Fibroblast of peridontal ligament (primary cell): ENCODE data around the gene PHTF2.
A peak's percentile ranks its signal among the peaks of the same experiment; 100 is the strongest.

ENCODE experiments used
- DNase-seq: peaks from one replicate; pipeline ENCODE4 v3.0.0-alpha.2; 2010; ENCODE audit errors: extremely low read depth

Gene PHTF2

GRCh38 chr7:77923419-77923818, 124.8 kb downstream of the PHTF2 start:
- DNase-seq, result no peak

DNA sequence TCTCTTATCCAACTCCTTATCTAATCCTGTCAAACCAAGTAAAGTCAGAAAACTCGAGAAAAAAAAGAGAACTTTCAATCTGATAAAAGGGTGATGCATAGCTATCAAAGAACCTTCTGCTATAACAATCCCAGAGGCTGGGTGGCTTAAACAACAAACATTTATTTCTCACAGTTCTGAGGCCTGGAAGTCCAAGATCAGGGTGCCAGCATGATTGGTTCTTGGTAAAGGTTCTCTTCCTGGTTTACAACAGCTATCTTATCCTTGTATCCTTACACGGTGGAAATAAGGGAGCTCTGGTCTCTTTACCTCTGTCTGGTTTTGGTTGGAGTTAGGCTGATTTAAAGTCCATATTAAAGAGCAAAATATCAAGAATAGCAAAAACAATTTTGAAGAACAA, 131.9 kb downstream of the PHTF2 start:
- no peak for DNase-seq

- DNase-seq, result no peak
Measured at GRCh38 chr7:77931841-77932240, 133.3 kb downstream of the PHTF2 start.

DNA sequence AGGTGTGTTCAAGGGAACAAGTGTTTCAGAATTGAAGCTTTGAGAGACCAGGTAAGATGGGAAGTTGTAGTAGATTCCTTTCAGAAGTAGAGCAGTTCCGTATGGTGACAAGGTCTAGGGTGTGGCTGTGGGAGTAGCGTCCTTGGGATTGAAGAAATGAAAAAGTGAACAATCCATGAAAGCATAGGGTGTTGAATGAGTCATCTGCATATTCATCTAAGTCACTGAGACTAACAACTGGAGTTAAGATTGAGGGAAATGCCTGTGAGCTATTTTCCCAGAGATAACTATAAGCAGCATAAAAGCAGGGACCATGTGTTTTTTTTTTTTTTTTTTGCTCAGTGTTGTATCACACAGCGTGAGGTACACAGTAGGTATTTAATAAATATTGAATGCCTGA, 134.8 kb downstream of the PHTF2 start:
- DNase-seq, result peak; percentile 41

DNA sequence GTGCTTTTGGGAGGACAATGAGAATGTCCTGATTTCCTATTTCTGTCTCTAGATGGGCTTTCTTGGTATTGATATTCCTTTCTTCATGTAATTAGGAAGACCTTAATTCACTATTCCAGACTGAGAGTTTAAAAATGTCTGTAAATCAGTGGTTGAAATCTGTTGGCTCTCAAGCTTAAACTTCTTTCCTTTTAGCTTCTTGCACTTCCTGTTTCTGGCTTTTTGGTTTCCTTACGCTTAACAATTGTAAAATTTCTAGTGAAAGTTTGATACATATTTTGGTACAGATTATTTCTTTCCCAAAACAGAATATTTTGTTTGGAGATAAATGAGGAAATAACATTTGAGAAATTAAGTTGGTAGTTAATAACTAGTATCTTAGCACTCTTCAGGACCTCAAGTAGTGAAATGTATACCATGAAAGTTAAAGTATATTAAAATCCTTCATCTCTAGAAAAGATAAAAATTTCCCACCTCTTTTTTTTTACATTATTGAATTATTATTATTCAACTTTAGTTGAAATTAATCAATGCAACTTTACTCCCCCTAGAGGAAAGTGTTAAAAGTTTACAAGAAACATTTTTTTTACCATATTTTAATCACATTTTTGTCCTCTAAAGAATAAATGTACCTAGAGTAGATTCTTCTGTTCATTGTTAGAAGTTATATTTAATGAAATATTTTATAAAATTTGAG, 137.2 kb downstream of the PHTF2 start:
- peak; percentile 37 for DNase-seq

- DNase-seq, result peak; percentile 68
Measured at GRCh38 chr7:77940647-77941046, 142.1 kb downstream of the PHTF2 start.

GRCh38 chr7:77942431-77942830, 143.9 kb downstream of the PHTF2 start:
- DNase-seq, result no peak

DNA sequence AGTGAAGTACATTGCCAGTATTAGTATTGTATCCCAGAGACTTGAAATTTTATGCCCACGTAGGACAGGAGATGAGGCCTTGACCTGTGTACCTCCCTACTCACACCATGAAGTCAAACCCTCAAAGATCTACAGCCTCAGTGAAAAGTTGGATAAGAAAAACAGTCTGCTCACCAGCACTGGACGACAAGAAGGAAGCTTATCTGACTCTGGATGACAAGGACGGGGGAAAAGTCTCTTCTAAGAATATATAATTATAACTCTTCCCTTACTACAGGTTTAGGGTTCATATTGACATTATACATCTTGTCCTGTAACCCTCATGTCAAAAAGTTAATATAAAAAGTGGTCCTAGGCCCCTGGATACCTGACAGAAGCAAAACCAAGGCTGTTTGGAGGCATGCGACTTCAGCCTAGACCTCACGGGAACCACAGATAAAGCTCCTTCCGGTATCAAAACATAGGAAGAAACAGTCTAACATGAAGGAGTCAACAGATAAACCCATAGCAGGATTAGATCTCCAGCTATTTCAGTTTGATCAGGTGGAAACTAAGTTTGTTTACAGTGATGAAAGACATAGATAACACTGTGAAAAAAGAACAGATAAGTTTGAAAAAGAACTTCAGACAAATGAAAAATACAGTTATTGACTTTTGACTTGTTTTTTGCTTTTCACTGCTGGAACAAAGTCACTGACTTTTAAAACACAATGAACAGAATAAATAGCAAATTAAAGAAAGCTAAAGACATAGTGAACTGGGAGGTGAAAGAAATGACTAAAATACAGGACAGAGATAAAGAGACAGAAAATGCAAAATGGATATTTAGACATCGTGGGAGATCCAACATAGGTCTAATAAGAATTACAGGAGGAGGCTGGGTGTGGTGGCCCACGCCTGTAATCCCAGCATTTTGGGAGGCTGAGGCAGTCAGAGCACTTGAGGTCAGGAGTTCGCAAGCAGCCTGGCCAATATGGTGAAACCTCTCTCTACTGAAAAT, 145.9 kb downstream of the PHTF2 start:
- no peak for DNase-seq

DNA sequence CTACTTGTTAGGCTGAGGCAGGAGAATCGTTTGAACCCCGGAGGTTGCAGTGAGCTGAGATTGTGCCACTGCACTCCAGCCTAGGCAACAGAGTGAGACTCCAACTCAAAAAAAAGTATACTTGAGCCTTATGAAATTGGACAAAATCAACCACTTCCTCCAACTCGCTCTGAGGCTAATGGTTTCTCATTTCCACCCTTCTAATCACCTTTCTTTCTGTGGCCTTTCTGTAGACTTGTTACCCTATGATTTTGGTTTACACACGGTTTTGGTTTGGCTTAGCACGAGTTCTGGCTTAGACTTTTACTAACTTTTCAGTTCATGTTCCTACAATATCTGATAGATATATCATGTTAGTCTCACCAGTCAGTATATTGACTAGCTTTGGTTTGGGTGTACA, 152.0 kb downstream of the PHTF2 start:
- no peak for DNase-seq

DNA sequence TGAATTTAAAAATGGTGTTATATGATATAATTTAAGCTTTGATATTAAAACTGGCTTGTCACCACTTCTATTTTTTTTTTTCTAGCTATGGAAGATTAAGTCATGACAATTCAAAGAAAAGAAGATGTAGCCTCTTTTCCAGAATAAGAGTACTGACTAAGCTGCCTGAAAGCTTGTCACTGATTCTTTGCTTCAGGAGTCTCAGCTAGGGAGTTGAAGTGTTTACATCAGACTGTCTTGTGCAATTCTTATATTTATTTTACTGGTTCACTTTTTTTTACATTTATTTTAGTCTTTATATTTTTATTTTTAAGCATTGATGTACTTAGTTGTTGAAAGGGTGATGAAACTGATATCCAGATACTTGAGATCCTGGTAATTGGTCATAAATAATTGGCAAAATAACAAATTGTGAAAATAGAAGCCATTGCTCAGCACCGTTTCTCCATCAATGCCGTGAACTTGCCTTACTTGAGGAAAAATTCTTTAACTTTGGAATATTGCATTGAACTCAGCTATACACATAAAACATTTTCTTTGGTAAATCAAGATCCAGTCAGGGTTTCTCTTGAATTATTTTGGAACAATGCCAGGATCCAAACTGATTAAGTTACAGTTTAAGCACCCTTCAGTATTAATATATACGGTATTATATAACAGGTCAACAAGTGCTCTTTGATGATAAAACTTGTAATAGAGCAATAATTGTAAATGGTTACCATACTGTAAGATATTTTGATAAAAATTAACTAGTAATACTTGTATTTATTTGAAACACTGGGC, 156.4 kb downstream of the PHTF2 start:
- peak; percentile 58 for DNase-seq

DNA sequence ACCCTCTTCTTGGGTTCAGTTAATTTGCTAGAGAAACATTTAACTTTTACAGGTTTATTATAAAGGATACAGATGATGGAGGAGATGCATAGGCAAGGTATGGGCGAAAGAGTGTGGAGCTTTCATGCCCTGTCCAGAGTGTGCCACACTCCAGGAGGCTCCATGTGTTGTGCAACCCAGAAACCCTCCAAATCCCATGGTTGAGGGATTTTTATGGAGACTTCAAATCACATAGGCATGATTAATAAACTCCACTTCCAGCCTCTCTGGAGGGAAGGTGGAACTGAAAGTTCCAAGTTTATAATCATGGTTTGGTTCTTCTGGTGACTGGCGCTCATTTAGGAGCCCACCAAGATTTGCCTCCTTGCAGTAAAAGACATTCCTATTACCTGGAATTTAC, 159.9 kb downstream of the PHTF2 start:
- DNase-seq, result no peak

DNA sequence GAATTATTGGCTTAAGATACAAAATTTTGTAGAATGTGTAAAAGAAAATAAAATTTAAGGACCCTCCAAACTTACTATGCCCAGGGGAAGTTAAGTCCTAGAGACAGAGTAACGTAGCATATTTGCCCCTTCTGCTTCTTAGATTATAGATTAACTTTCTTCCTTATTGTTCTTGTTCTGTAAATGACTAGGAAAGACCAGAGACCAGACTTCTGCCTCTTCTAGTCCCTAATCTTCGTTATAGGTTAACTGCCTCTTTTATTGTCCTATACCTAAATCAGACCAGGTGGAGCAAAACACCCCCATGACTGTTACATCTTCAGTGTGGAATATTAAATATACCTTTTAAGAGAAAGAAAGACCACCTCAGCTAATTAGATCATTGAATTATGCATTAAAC, 160.5 kb downstream of the PHTF2 start:
- DNase-seq, result no peak

DNA sequence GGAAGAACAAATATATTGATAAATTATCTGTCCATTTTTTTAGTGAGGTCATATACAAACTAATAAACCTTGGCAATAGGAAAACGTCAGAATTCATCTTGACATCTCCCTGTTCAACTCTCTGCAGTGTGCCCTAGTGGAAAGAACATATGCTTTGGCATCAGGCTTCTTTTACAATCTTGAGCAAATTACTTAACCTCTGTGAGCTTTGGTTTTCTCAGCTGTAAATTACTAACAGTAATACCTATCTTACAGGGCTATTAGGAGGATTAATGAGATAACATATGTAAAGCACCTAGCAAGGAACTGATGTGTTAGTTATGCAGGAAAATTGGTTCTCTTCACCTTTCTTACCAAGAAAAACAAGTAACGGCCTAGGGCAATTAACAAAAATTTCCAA, 161.8 kb downstream of the PHTF2 start:
- DNase-seq, result no peak

DNA sequence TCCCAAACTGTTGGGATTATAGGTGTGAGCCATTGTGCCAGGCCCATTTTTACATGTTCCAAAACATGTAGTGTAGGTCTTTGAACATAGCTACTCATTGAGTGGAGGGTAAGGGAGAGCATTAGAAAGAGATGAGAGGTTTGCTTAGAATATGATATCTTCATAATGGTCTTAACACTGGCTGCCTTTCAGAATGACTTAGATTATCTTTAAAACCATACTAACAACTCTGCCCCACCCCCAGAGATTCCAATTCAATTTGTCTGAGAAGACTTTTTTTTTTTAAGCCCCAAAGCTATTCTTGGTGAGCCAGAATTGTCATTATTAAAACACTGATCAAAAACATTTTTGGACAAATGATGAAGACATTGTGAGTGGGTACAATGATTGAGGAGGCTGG, 168.9 kb downstream of the PHTF2 start:
- no peak for DNase-seq

DNA sequence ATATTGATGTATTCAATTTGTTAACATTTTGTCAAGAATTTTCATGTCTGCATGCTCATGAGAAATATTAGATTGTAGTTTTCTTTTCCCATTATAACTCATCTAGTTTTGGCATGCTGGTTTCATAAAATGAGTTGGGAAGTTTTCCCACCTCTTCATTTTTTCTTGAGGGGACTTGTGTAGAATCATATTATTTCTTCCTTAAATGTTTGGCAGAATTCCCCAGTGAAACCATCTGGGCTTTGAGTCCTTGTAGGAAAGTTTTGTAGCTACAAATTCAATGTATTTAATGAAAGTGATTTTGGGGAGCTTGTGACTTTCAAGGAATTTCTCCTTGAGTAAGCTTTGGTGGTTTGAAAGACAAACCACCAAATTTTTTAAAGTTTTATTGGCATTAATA, 173.2 kb downstream of the PHTF2 start:
- no peak for DNase-seq

DNA sequence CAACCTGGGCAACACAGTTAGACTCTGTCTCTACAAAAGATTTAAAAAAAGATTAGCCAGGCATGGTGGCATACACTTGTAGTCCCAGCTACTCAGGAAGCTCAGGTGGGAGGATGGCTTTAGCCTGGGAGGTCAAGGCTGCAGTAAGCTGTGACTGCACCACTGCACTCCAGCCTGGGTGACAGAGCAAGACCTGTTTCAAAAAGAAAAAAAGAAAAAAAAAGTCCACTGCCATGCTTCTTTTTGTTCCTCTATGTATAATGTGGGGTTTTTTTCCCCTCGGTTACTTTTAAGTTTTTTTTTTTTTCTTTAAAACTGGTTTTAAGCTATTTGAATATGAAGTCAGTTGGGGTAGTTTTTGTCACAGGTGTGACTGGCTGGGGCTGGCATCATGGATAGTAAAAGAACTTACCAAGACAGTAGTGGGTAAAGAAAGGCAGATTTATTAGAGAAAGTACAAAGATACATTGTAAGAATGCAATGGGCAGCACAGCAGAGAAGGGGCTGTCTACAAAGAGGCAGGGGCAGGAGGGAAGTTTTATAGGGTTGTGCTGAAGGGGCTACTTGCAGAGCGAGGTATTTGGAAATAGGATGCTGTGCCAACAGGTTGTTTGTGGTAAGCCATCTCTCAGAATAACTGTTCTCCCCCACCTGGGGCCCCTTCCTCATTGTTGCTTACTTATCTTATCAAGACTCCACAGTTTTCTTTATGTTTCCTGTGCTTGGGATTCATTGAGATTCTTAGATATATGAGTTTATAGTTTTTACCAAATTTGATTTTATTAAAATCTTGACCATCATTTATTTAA, 177.3 kb downstream of the PHTF2 start:
- DNase-seq, result no peak

- DNase-seq, result no peak
Measured at GRCh38 chr7:77979219-77979618, 180.6 kb downstream of the PHTF2 start.

DNA sequence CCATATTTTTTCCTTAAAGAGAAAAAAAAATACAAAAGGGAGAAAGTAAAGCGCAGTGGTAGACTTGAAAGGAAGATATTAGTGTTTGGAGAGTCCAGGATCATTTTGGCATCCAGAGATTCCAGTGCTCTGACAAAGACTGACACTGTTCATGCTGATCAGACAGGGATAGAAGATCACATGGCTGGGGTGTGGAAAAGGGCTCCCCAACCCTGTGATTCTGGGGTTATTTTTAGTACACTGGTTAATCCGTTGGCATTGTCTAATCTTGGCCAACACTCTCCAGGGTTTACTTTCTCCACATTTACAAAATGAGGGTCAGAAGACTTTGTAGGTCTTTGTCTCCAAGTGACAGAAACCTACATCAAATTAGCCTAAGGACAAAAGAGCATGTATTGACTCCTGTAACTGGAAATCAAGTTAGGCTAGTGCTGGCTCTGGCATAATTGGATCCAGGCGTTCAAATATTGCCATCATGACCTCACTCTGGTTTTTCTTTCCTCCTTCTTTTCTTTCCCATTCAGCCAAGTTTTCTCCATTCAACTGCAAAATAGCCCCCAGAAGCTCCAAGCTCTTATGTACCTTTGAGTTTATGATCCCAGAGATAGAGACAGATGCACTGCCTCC, 181.6 kb downstream of the PHTF2 start:
- peak; percentile 18 for DNase-seq

DNA sequence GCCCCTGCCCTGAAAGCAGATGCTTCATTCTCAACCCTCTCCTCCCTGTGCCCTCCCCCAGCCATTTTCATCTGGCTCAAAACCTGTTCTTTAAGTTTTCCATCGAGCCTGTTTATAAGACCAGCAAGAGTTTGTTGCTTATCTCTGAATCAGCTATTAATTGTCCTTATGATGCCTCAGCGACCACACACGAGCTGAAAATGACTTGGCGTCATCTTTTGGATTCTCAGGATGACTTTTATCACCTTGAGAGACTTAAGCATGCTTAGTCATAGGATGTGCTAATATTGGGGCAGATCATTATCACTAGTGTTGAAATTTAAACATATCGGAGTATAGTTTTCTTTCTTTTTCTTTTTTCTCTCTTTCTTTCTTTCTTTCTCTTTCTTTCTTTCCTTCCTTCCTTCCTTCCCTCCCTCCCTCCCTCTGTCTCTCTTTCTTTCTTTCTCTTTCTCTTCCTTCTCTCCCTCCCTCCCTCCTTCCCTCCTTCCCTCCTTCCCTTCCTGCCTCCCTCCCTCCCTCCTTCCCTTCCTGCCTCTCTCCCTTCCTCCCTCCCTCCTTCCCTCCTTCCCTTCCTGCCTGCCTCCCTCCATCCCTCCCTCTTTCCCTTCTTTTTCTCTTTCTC, 184.5 kb downstream of the PHTF2 start:
- DNase-seq, result no peak

DNA sequence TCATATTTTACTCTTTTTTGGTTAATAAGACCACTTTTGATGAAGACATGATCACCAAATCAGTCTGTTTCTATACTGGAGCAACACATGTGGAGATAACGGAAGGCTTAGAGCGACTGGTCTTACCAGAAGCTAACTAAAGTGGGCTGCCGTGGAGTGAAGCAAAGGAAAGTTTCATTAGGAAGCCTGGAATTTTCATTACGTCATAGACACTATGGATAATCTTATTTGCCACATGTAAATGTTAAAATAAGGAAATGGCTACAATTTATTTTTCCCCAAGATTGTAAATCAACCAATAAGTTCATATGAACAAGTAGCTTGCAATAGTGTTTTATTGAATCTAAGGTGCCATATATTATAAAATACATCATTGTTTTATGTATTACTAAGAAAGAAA, 185.4 kb downstream of the PHTF2 start:
- DNase-seq, result no peak
